AG09309 (cell line): ENCODE data around the gene ATG12.
A peak's percentile ranks its signal among the peaks of the same experiment; 100 is the strongest.
"Not testable (repeated sequence)": the region's sequence is repeated elsewhere in the genome, so short reads cannot be mapped to it uniquely, and the experiment has no call there.

Experiments used
- DNase-seq: peaks from one replicate; pipeline ENCODE4 v3.0.0-alpha.2; 2010; ENCODE audit warnings: low read depth
- H3K4me3 ChIP-seq: 2 replicates; pipeline ENCODE4 v1.5.1; 2011; ENCODE audit warnings: mild to moderate bottlenecking, low read depth, low read length, moderate library complexity; ENCODE audit not compliant: control insufficient read depth
- TF ChIP-seq, protein P1 (sequence below): IDR thresholded peaks from 2 replicates; pipeline ENCODE4 v1.5.1; 2011; ENCODE audit warnings: mild to moderate bottlenecking, low read depth, low read length, inconsistent platforms; ENCODE audit not compliant: insufficient read depth, control insufficient read depth; ENCODE audit errors: missing control alignments

Gene ATG12

DNA sequence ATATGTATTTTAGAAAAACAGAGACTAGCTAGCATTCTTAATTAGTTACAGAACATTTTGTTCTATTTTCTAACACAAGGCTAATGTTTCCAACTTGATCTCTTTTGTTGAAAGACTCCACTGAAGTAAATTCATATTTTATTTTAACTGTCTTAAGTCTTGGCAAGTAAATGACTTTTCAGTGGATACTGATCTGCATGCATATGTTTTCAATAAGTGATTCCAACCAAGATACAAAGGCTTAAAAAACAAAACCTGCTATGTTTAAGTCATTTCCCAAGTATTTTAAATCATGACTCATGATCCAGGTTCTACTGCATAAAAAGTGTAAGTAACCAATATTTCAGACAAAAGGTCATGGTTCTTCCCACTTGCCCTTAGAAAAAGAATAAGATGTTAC lies 30.6 kb downstream of the ATG12 start:
- DNase-seq: peak; percentile 40
- TF ChIP-seq, protein P1, sequence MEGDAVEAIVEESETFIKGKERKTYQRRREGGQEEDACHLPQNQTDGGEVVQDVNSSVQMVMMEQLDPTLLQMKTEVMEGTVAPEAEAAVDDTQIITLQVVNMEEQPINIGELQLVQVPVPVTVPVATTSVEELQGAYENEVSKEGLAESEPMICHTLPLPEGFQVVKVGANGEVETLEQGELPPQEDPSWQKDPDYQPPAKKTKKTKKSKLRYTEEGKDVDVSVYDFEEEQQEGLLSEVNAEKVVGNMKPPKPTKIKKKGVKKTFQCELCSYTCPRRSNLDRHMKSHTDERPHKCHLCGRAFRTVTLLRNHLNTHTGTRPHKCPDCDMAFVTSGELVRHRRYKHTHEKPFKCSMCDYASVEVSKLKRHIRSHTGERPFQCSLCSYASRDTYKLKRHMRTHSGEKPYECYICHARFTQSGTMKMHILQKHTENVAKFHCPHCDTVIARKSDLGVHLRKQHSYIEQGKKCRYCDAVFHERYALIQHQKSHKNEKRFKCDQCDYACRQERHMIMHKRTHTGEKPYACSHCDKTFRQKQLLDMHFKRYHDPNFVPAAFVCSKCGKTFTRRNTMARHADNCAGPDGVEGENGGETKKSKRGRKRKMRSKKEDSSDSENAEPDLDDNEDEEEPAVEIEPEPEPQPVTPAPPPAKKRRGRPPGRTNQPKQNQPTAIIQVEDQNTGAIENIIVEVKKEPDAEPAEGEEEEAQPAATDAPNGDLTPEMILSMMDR: no peak
- no peak overlapping the region for H3K4me3 ChIP-seq

DNA sequence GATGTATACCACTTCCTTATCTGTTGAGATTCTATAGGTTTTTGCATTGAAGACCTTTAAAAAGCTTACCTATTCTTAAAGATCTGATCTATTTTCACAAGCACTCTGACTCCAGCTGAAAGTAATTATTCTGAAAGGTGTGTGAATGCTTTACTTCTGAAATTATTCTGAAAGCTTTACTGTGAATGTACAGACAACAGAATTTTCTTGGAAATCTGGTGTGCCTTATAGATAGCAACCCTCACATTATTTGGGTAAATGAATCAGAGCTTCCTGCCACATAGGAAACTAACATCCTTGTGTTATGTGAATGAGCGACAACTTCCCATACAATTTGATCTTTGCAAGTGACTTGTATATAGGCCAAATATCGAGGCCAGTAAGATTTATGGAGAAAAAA lies 31.4 kb downstream of the ATG12 start:
- TF ChIP-seq, protein P1: no peak
- no peak for DNase-seq
- no peak overlapping the region for H3K4me3 ChIP-seq

DNA sequence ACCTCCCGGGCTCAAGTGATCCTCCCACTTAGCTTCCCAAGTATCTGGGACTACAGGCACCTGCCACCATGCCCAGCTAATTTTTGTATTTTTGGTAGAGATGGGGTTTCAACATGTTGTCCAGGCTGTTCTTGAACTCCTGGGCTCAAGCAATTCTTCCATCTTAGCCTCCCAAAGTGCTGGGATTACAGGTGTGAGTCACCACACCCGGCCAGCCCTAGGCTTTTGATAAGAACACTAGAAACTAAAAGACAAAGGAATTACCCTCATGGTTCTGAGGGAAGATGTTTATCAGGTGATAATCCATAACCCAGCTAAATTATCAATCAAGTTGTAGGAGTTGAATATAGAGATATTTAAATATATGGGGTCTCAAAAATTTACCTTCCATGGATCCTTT lies 33.3 kb downstream of the ATG12 start:
- not testable (repeated sequence) for DNase-seq, H3K4me3 ChIP-seq

DNA sequence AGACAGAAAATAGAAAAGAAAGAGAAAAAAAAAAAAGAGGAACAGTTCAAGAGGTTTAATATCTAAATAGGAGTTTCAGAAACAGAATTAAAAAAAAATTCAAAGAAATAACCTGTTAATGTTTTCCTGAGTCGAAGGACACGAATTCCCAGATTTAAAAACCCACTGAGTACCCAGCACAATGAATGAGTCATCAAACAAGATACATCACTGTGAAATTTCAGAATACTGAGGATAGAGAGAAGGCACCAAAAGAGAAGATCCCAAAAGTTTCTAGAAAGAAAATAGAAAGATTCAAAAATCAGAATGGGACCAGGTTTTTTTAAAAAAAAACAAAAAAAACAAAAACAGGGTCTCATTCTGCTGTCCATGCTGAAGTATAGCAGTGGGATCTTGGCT lies 33.7 kb downstream of the ATG12 start:
- DNase-seq: no peak
- TF ChIP-seq, protein P1: no peak
- no peak overlapping the region for H3K4me3 ChIP-seq

DNA sequence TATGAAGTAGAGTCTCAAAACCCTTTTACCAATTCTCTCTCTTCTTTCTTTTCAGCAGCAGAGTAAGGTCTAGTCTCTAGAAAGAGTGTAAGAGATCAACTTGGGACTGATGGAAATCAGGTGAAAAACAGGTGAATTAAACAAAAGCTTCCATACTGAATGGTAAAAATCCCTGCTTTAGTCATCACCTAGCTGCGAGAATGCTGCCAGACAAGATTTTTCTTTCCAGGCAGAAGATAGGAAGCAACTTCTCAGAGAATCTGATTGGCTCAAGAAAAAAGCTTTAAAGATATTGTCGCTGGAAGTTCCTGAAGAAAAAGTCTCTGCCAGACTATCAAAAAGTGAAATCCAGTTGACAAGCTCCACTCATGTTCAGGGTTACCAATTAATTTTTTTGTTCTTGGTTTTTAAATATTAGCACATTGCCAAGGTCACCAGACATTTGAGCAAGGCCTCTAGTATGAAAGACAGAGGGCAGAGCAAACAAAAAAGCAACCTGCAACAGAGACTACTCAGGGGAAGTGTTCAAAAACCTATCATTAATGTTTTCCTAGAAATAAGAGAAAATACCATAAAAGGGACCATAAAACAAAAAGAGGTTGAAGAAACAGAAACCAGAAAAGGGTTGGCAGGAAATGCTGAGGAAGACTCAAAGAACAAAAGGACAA lies 34.2 kb downstream of the ATG12 start:
- no peak overlapping the region for H3K4me3 ChIP-seq
- TF ChIP-seq, protein P1: no peak
- DNase-seq: no peak

DNA sequence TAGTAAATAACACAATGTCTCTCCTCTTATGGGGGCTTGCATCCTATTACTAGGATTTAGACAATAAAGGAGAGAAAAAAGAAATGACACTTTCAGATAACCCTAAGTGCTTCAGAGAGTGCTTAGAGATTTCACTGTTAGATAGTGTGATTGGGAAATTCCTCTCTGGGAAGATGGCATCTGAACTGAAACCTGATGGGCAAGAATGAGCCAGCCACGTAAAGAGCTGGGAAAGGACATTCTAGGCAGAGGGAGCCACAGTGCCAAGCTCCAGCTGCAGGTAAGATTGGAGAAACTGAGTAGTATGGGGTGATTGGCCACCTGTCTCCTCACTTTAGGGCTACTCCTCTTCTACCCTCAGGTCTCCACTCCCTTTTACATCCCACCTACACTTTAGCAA lies 39.4 kb downstream of the ATG12 start:
- DNase-seq: no peak
- TF ChIP-seq, protein P1: no peak
- H3K4me3 ChIP-seq: no peak overlapping the region

DNA sequence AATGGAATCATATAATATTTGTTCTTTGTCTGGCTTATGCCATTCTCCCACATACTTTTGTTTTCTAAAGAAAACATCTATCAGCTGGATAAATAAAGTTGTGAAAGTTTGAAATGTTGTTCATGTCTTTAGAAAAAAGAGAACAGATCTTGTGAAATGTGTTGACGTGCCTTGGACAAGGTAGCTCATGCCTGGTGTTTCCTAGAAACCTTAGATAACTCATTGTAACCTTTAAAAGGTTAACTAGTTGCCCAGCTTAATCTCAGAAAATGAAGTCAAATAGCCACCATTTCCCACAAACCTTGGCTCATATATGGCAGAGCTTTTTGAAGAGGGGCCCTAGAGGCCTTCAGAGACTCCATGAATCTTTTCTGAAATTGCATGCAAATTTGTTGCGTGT lies 40.2 kb downstream of the ATG12 start:
- TF ChIP-seq, protein P1: no peak
- no peak for DNase-seq
- H3K4me3 ChIP-seq: no peak overlapping the region
